ENCODE results near the gene PEMT. TPM values are rescaled to one million over a fixed set of nuclear protein-coding genes. Genes with fewer than 3 reads are reported as not detected.

Gene PEMT
- total RNA-seq, 1 experiment from 2014 or later, result 27.0 TPM

GRCh38 chr17:17603895-17604225 lies 12.4 kb upstream of the PEMT start:
- no peak overlapping the region for H3K27ac ChIP-seq (ENCODE audit: low read length)
- in situ Hi-C loops (cut with HindIII; ENCODE audit: low pct_unique_long_range_greater_than_20kb, low sequenced_read_pairs) (no loop called here), intact Hi-C loops (cut with micrococcal nuclease; ENCODE audit: unreplicated experiment) (no loop called here)
- no peaks in the 10 kb centered on the region for H3K9me3 ChIP-seq (ENCODE audit: control insufficient read depth, insufficient read depth, low read depth, low read length)
- no peak overlapping the region for H3K4me3 ChIP-seq (ENCODE audit: low read depth in 2 of 2, low read length in 2 of 2)
- H3K4me1 ChIP-seq (ENCODE audit: control insufficient read depth, insufficient read depth, low read length), result no peaks in the 10 kb centered on the region
- ChIA-PET CTCF (no interaction called here), POLR2A (no interaction called here)
- no TSS peak for BruUV-seq (replicated peaks)
- DNase-seq (ENCODE audit: low read depth, low spot score) (no peak), ATAC-seq (no peak)
- no peaks in the 10 kb centered on the region for H3K36me3 ChIP-seq (ENCODE audit: control insufficient read depth, insufficient read depth, low read length)
- H3K27me3 ChIP-seq (ENCODE audit: control insufficient read depth, insufficient read depth, low read length), result no peaks in the 10 kb centered on the region
- TF ChIP-seq CTCF (IDR thresholded peaks at IDR 0.05) (no peak), POLR2AphosphoS5 (IDR thresholded peaks at IDR 0.05; ENCODE audit: low read depth, low read length) (no peak), REST (IDR thresholded peaks at IDR 0.05; ENCODE audit: insufficient read depth in 1 of 2, low read depth in 2 of 2, low read length in 1 of 2) (no peak)

DNA sequence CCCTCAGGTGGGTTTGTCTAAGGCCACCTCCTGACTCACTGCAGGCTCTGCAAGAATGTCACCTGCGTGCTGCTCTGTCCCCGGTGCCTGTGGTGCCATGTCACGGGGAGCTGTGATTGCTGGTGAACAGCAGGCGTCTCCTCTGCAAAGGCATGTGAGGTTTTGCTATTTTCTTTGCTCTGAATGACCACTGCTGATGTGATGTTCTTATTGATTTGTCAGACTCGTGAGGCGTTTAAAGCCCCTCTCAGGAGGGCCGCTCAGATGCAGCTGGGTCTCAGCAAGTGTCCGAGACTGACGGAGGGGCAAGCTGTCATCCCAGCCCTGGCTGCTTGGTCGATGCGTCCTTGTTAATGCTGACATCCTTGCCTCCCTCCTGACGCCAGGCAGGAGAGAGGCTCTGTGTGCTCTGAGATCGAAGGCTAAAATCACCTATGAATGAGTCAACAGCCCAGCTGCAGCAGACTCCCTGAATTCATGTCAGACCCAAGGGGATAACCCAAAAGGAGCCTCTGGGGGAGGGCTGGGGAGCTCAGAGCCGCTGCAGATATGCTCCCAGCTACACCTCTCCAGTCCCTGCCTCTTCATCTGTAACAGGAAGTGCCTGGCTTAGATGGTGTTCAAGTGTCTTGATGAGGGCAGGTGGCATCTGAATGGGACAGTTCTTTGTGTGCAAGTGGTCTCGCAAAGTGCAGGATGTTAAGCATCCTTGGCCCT lies 11.8 kb upstream of the PEMT start:
- no peak for TF ChIP-seq CTCF (IDR thresholded peaks at IDR 0.05)
- no peak for TF ChIP-seq TCF7L2 (IDR thresholded peaks at IDR 0.05; ENCODE audit: low read depth, low read length)
- TF ChIP-seq POLR2AphosphoS5 (IDR thresholded peaks at IDR 0.05; ENCODE audit: low read depth, low read length), result no peak
- no peak for TF ChIP-seq REST (IDR thresholded peaks at IDR 0.05; ENCODE audit: insufficient read depth in 1 of 2, low read depth in 2 of 2, low read length in 1 of 2)
- H3K4me1 ChIP-seq (ENCODE audit: control insufficient read depth, insufficient read depth, low read length), result no peaks in the 10 kb centered on the region
- no peaks in the 10 kb centered on the region for H3K9me3 ChIP-seq (ENCODE audit: control insufficient read depth, insufficient read depth, low read depth, low read length)
- H3K36me3 ChIP-seq (ENCODE audit: control insufficient read depth, insufficient read depth, low read length), result no peaks in the 10 kb centered on the region
- in situ Hi-C loops (cut with HindIII; ENCODE audit: low pct_unique_long_range_greater_than_20kb, low sequenced_read_pairs), result no loop called here
- no peak overlapping the region for H3K27ac ChIP-seq (ENCODE audit: low read length)
- no TSS peak for BruUV-seq (replicated peaks)
- no peak for DNase-seq (ENCODE audit: low read depth, low spot score)
- intact Hi-C loops (cut with micrococcal nuclease; ENCODE audit: unreplicated experiment), result no loop called here
- ChIA-PET CTCF (interaction anchor here (0.5 to 0.6 kb wide), 2 partner anchors 10 to 222 kb away, joined by 3 to 12 read pairs; no protein-coding TSS in a partner anchor), POLR2A (interaction anchor here (0.6 kb wide), 1 partner anchor 32 kb away, joined by 4 read pairs; no protein-coding TSS in a partner anchor)
- ATAC-seq, result no peak
- H3K4me3 ChIP-seq (ENCODE audit: low read depth in 2 of 2, low read length in 2 of 2), result no peak overlapping the region
- H3K27me3 ChIP-seq (ENCODE audit: control insufficient read depth, insufficient read depth, low read length), result no peaks in the 10 kb centered on the region

All from Panc1 (cell line).